IPS-20b (cell line): ENCODE results near the gene ADD2.

ENCODE experiments used
- H3K27ac ChIP-seq: one replicate; pipeline ENCODE4 v1.5.1; 2013; ENCODE audit warnings: low read length
- H3K27me3 ChIP-seq: 2 replicates; pipeline ENCODE4 v1.6.1; 2013; ENCODE audit warnings: mild to moderate bottlenecking, low read length, inconsistent platforms; ENCODE audit not compliant: insufficient read depth
- H3K36me3 ChIP-seq: 2 replicates; pipeline ENCODE4 v1.6.1; 2013; ENCODE audit warnings: low read depth, mild to moderate bottlenecking, inconsistent platforms, low read length, moderate library complexity; ENCODE audit not compliant: insufficient read depth
- H3K4me1 ChIP-seq: 2 replicates; pipeline ENCODE4 v1.6.1; 2013; ENCODE audit warnings: mild to moderate bottlenecking, control low read depth, inconsistent platforms, low read length, moderate library complexity; ENCODE audit not compliant: insufficient read depth
- H3K4me3 ChIP-seq: 2 replicates; pipeline ENCODE4 v1.5.1; 2013; ENCODE audit warnings: mild to moderate bottlenecking, low read length, inconsistent platforms
- H3K9ac ChIP-seq: 2 replicates; pipeline ENCODE4 v1.6.1; 2013; ENCODE audit warnings: low read depth, mild to moderate bottlenecking, inconsistent platforms, low read length, moderate library complexity
- H3K9me3 ChIP-seq: 2 replicates; pipeline ENCODE4 v1.6.1; 2013; ENCODE audit warnings: mild to moderate bottlenecking, low read depth, low read length, inconsistent platforms; ENCODE audit not compliant: insufficient read depth

ADD2 gene

DNA sequence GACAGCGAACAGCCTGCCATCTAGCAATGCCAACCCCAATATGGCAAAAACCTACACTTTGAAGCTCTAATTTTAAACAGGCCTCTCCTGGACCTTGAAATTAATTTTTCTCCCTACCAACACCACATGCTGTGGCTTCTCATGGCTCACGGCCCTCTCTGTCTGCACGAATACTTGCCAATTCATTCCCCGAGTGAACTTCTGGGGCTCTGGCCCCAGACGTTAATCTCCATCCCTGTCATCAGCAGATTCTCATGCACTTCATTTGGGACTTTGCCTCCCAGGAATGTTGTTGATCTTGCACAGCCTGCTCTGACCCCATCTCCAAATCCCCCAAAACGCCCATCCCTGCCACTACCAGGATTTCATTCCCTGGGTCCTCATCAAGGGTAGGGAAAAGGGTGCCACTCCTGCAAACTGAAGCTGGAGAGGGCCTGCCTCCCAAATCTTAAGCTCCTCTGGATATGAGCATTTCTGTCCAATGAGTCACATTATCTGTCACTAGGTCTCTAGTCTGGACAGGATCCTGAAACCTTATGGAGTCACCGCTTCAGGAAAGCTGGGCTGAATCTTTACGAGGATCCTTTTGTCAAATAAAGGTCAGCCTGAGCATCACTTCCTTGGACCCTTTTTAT lies 12.0 kb upstream of the ADD2 start:
- H3K36me3 ChIP-seq = no peaks in the 10 kb centered on the region
- H3K9me3 ChIP-seq = no peaks in the 10 kb centered on the region
- H3K27me3 ChIP-seq = no peaks in the 10 kb centered on the region
- H3K4me3 ChIP-seq = no peak overlapping the region
- H3K9ac ChIP-seq = no peak overlapping the region
- H3K4me1 ChIP-seq = no peaks in the 10 kb centered on the region
- H3K27ac ChIP-seq = no peak overlapping the region

DNA sequence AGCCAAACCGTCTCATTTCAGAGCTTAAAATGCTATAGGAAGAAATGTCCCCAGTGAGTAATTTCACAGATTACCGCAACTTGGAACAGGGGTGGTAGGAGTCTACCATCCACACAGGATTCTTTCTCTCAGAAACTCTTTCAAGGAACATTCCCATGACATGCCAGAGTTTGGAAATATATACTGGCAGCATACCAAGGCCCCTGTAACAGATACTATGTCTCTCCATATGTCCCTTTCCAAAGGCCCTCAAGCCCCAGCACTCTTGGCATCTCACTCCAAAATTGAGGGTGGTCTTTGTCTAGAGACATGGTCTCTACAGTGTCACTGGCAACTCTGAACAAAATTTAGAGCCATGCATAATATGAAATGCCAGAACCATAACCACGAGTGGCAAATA lies 11.5 kb upstream of the ADD2 start:
- Histone ChIP-seq H3K27ac (no peak overlapping the region), H3K9ac (no peak overlapping the region), H3K9me3 (no peaks in the 10 kb centered on the region), H3K27me3 (no peaks in the 10 kb centered on the region), H3K4me3 (no peak overlapping the region), H3K4me1 (no peaks in the 10 kb centered on the region), H3K36me3 (no peaks in the 10 kb centered on the region)

DNA sequence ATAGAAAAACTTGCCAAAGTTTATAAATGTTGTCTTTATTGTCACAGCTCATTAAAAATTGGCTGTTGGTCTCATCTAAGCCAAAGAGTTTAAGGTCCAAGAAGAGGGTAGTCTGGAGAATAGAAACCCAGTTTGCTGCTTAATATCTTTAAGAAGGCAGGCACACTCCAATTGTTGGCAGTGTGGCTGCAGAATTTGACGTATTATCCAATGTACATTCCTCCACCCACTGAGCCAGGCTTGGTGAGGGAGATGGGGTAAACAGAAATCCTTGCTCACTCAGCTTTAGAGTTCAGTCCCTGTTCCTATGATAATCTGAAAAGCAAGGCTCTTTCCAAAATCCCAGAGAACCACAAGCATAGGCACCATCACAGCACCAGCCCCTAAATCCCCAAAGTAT lies 10.7 kb upstream of the ADD2 start:
- H3K4me3 ChIP-seq = no peak overlapping the region
- no peak overlapping the region for H3K27ac ChIP-seq

GRCh38 chr2:70777450-70777849 lies 9.4 kb upstream of the ADD2 start:
- H3K9me3 ChIP-seq = no peaks in the 10 kb centered on the region
- no peaks in the 10 kb centered on the region for H3K27me3 ChIP-seq
- H3K4me3 ChIP-seq = no peak overlapping the region
- no peak overlapping the region for H3K9ac ChIP-seq
- H3K36me3 ChIP-seq = no peaks in the 10 kb centered on the region
- no peaks in the 10 kb centered on the region for H3K4me1 ChIP-seq
- no peak overlapping the region for H3K27ac ChIP-seq

More for the DNA sequence above, 10.7 kb upstream of the ADD2 start:
- H3K9me3 ChIP-seq = no peaks in the 10 kb centered on the region
- no peak overlapping the region for H3K9ac ChIP-seq
- H3K27me3 ChIP-seq = no peaks in the 10 kb centered on the region
- no peaks in the 10 kb centered on the region for H3K4me1 ChIP-seq
- no peaks in the 10 kb centered on the region for H3K36me3 ChIP-seq

- Histone ChIP-seq H3K9ac (no peak overlapping the region), H3K36me3 (no peaks in the 10 kb centered on the region), H3K27me3 (no peaks in the 10 kb centered on the region), H3K9me3 (no peaks in the 10 kb centered on the region), H3K4me3 (no peak overlapping the region), H3K4me1 (peaks cover 2% of the 10 kb centered on the region; the same call in 1 of the 2 replicates), H3K27ac (no peak overlapping the region)
Measured at GRCh38 chr2:70776266-70776665, 8.3 kb upstream of the ADD2 start.

DNA sequence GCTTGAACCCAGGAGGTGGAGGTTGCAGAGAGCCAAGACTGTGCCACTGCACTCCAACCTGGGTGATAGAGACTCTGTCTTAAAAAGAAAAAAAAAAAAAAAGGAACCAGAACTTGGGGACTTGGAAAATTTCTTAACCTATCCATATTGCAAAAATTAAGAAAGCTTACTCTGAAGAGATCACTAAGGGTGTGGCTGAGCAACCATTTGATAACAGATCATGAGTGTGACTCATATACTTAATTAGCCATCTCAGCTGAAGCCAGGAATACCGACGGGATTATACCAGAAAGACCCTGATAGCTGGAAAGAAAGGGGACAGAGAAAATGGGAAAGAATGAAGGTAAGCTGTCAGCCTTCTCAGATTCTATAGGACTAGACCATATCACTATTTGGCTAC lies 7.1 kb upstream of the ADD2 start:
- H3K36me3 ChIP-seq = no peaks in the 10 kb centered on the region
- no peaks in the 10 kb centered on the region for H3K27me3 ChIP-seq
- no peak overlapping the region for H3K9ac ChIP-seq

GRCh38 chr2:70772486-70773155 lies 4.6 kb upstream of the ADD2 start:
- no peak overlapping the region for H3K9ac ChIP-seq
- no peak overlapping the region for H3K27ac ChIP-seq
- no peaks in the 10 kb centered on the region for H3K9me3 ChIP-seq
- H3K36me3 ChIP-seq = no peaks in the 10 kb centered on the region
- H3K27me3 ChIP-seq = no peaks in the 10 kb centered on the region
- no peak overlapping the region for H3K4me3 ChIP-seq
- H3K4me1 ChIP-seq = peaks cover 16% of the 10 kb centered on the region; the same call in 1 of the 2 replicates

More for the DNA sequence above, 7.1 kb upstream of the ADD2 start:
- Histone ChIP-seq H3K27ac (no peak overlapping the region), H3K4me1 (peaks cover 3% of the 10 kb centered on the region; the same call in 1 of the 2 replicates), H3K9me3 (no peaks in the 10 kb centered on the region), H3K4me3 (no peak overlapping the region)

- no peaks in the 10 kb centered on the region for H3K36me3 ChIP-seq
- no peak overlapping the region for H3K27ac ChIP-seq
- H3K9me3 ChIP-seq = no peaks in the 10 kb centered on the region
- H3K27me3 ChIP-seq = no peaks in the 10 kb centered on the region
- H3K9ac ChIP-seq = no peak overlapping the region
- H3K4me3 ChIP-seq = no peak overlapping the region
- H3K4me1 ChIP-seq = peaks cover 16% of the 10 kb centered on the region; the same call in 1 of the 2 replicates
Measured at GRCh38 chr2:70771446-70771845, 3.4 kb upstream of the ADD2 start.

DNA sequence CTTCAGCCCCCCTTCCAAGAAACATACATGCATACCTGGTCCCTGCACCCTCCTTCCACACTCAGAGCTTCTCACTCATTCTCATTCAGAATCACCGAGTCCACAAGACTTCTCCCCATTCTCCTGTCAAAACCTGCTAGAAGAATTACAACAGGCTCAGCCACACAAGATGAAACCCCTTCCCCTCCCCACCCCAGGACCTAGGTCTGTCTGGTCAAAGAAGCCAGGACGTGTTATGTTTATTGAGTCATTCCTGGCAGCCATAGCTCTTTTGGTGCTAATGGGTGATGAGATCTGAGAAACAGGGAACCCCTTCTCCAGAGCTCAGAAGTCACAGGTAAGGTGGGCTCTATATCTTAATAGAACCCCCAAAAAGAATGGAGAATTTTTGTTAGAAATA lies 1.4 kb upstream of the ADD2 start:
- Histone ChIP-seq H3K27me3 (no peaks in the 10 kb centered on the region), H3K36me3 (no peaks in the 10 kb centered on the region)

GRCh38 chr2:70768590-70769085 lies 638 bp upstream of the ADD2 start:
- no peaks in the 10 kb centered on the region for H3K36me3 ChIP-seq
- H3K4me3 ChIP-seq = peak overlapping the region; percentile 57; the same call in 1 of the 2 replicates
- H3K9ac ChIP-seq = no peak overlapping the region; the same call in 1 of the 2 replicates
- no peak overlapping the region for H3K27ac ChIP-seq
- H3K4me1 ChIP-seq = peaks cover 33% of the 10 kb centered on the region
- H3K9me3 ChIP-seq = no peaks in the 10 kb centered on the region
- H3K27me3 ChIP-seq = no peaks in the 10 kb centered on the region

More for the DNA sequence above, 1.4 kb upstream of the ADD2 start:
- Histone ChIP-seq H3K9ac (no peak overlapping the region), H3K4me3 (no peak overlapping the region), H3K27ac (no peak overlapping the region), H3K9me3 (no peaks in the 10 kb centered on the region), H3K4me1 (peaks cover 32% of the 10 kb centered on the region)

DNA sequence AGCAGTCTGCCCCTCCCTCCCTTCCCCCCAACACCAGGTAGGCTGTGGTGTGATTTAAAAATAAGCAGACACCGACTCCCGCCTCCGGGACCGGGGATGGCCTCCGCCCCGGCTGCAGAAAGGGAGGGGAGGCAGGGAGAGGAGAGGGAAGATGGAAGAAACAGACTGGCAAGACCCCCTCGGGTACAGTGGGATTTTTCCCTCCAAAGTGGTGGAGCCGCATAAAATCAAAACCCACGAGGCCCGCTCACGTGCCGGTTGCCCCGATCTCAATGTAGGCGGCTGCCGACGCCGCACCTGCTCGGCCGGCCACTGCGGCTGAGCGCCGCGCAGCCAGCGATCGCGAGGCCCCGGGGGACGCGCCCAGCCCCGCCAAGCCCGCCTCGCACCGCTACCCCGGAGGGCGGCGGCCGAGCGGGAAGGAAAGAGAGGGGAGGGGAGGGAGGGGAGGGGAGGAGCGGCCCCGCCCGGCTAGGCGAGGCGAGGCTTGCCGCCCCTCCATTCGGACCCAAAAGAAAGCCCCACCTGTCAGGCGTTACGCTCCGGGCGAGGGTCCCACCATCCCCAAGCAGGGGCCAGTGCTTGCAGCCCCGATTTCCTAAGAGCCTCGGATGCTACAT lies 811 bp downstream of the ADD2 start:
- peaks cover 33% of the 10 kb centered on the region for H3K4me1 ChIP-seq
- H3K9ac ChIP-seq = peak overlapping the region; percentile 85
- H3K36me3 ChIP-seq = no peaks in the 10 kb centered on the region
- no peaks in the 10 kb centered on the region for H3K27me3 ChIP-seq
- peak overlapping the region; percentile 80 for H3K4me3 ChIP-seq
- H3K27ac ChIP-seq = peak overlapping the region; percentile 57
- no peaks in the 10 kb centered on the region for H3K9me3 ChIP-seq
